ENCODE measurements around the gene HOMER1. TPM values are rescaled to one million over a fixed set of nuclear protein-coding genes. Genes with fewer than 3 reads are reported as not detected.

Gene HOMER1
- total RNA-seq, 4 donors from 2014 or later, result 3.3 to 73.2 (median 4.0) TPM; not detected in 1

DNA sequence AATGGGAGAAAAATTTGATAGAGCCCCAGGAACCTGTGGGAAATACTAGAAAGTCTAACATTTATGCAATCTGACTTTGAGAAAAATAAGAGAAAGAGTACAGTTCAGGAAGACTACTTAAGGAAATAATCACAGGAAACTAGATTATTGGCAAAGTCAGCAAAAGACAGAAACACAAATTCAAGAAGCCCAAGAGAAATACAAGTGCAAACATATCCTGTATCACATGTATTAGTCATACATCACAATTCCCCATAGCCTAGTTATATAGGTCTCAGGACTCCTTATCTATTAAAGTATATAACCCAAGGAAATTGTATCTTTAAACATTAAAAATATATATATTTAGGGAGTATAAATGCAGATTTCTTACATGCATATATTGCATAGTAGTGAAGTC lies 100.8 kb downstream of the HOMER1 start:
- in situ Hi-C loops (cut with MboI; ENCODE audit: low pct_ligation_motif_present in 1 of 4, low pct_unique_long_range_greater_than_20kb in 1 of 4, low sequenced_read_pairs in 3 of 4), result no loop called here
- Histone ChIP-seq H3K4me3 (no peak overlapping the region), H3K9me3 (peaks cover 0 to 11% of the 10 kb centered on the region in 2 donors), H3K27me3 (no peaks in the 10 kb centered on the region), H3K36me3 (no peaks in the 10 kb centered on the region), H3K4me1 (peaks cover 0 to 6% (median 0%) of the 10 kb centered on the region in 4 donors), H3K27ac (no peak overlapping the region)
- TF ChIP-seq EP300 (IDR thresholded peaks at IDR 0.05; ENCODE audit: low read depth), result no peak
- intact Hi-C loops (cut with DNase I; ENCODE audit: low total_unique reads), result no loop called here
- DNase-seq, result no peak

DNA sequence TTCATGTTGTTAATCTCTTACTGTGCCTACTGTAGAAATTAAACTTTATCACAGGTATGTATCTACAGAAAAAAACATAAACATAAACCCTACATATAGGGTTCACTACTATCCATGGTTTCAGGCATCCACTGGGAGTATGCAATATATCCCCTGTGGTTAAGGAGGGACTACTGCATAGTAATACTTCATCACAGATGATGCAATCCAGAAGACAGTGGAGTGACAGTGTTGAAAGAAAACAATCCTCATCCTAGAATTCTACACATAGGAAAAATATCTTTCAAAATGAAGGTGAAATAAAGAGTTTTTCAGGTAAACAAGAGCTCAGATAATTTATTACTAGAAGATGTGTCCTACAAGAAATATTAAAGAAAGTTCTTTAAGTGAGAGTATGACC lies 105.9 kb downstream of the HOMER1 start:
- no peak for DNase-seq
- intact Hi-C loops (cut with DNase I; ENCODE audit: low total_unique reads), result no loop called here
- no peaks in the 10 kb centered on the region for H3K27me3 ChIP-seq
- H3K4me3 ChIP-seq, result no peak overlapping the region
- in situ Hi-C loops (cut with MboI; ENCODE audit: low pct_ligation_motif_present in 1 of 4, low pct_unique_long_range_greater_than_20kb in 1 of 4, low sequenced_read_pairs in 3 of 4), result no loop called here
- H3K27ac ChIP-seq, result no peak overlapping the region
- H3K36me3 ChIP-seq, result no peaks in the 10 kb centered on the region
- H3K9me3 ChIP-seq, result peaks cover 0 to 11% of the 10 kb centered on the region in 2 donors
- TF ChIP-seq CTCF (IDR thresholded peaks at IDR 0.05) (no peak), POLR2A (IDR thresholded peaks at IDR 0.05) (no peak), EP300 (IDR thresholded peaks at IDR 0.05; ENCODE audit: low read depth) (no peak), POLR2AphosphoS5 (IDR thresholded peaks at IDR 0.05) (no peak)
- H3K4me1 ChIP-seq, result no peaks in the 10 kb centered on the region

GRCh38 chr5:79407591-79407990 lies 106.3 kb downstream of the HOMER1 start:
- Histone ChIP-seq H3K4me3 (no peak overlapping the region), H3K4me1 (no peaks in the 10 kb centered on the region), H3K27ac (no peak overlapping the region), H3K36me3 (no peaks in the 10 kb centered on the region), H3K27me3 (no peaks in the 10 kb centered on the region), H3K9me3 (peaks cover 0 to 11% of the 10 kb centered on the region in 2 donors)
- intact Hi-C loops (cut with DNase I; ENCODE audit: low total_unique reads) (no loop called here), in situ Hi-C loops (cut with MboI; ENCODE audit: low pct_ligation_motif_present in 1 of 4, low pct_unique_long_range_greater_than_20kb in 1 of 4, low sequenced_read_pairs in 3 of 4) (no loop called here)
- no peak for DNase-seq
- TF ChIP-seq CTCF (IDR thresholded peaks at IDR 0.05) (no peak), EP300 (IDR thresholded peaks at IDR 0.05; ENCODE audit: low read depth) (no peak), POLR2AphosphoS5 (IDR thresholded peaks at IDR 0.05) (no peak), POLR2A (IDR thresholded peaks at IDR 0.05) (no peak)
- WGBS, 2 donors (ENCODE audit: low coverage in 1 of 2), result 100% methylated on average over 1 of the region's 1 CpG

DNA sequence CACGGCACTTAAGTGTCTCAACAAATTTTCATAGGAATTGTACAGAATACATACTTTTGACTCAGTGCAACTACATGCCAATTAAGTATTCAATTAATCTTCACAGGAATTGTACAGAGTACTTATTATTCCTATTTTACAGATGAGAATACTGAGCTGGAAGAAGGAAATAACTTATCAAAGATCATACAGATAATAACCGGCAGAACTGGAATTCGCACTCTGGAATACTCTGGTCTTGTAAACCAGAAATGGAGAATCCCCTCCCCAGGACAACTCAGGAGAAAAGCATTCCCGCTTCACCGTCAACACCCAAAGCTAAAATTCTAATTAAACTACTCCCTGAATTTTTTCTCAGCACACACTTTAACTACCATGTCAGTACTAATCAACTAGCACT lies 112.7 kb downstream of the HOMER1 start:
- Histone ChIP-seq H3K27ac (no peak overlapping the region), H3K27me3 (no peaks in the 10 kb centered on the region), H3K9me3 (no peaks in the 10 kb centered on the region), H3K4me1 (no peaks in the 10 kb centered on the region), H3K4me3 (no peak overlapping the region), H3K36me3 (no peaks in the 10 kb centered on the region)
- in situ Hi-C loops (cut with MboI; ENCODE audit: low pct_ligation_motif_present in 1 of 4, low pct_unique_long_range_greater_than_20kb in 1 of 4, low sequenced_read_pairs in 3 of 4) (no loop called here), intact Hi-C loops (cut with DNase I; ENCODE audit: low total_unique reads) (no loop called here)
- TF ChIP-seq POLR2A (IDR thresholded peaks at IDR 0.05), result no peak
- no peak for TF ChIP-seq CTCF (IDR thresholded peaks at IDR 0.05)
- no peak for TF ChIP-seq EP300 (IDR thresholded peaks at IDR 0.05; ENCODE audit: low read depth)
- no peak for TF ChIP-seq POLR2AphosphoS5 (IDR thresholded peaks at IDR 0.05)
- DNase-seq, result no peak
- WGBS, 2 donors (ENCODE audit: low coverage in 1 of 2), result 86 to 99% methylated on average over 5 of the region's 5 CpGs

DNA sequence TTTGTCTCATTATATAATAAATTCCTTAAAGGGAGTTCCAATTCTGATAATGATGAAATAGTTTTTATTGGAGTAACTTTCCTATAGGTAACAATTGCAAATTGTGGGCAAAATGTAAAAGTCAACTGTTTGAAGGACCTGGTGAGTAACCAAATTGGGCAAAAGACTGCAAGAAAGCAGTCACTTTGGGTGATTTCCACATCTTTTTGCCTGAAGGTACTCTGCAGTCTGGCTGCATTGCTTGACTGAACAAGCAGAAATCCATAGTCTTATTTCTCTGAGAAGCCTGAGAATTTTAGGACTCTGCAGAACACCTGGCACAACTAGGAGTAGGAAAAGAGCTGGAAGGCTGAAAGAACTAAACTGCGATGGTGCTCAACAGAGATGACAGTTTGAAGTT lies 114.9 kb downstream of the HOMER1 start:
- TF ChIP-seq CTCF (IDR thresholded peaks at IDR 0.05), result no peak
- TF ChIP-seq POLR2A (IDR thresholded peaks at IDR 0.05), result no peak
- TF ChIP-seq EP300 (IDR thresholded peaks at IDR 0.05; ENCODE audit: low read depth), result no peak
- no peak for TF ChIP-seq POLR2AphosphoS5 (IDR thresholded peaks at IDR 0.05)
- Histone ChIP-seq H3K27ac (no peak overlapping the region), H3K36me3 (no peaks in the 10 kb centered on the region), H3K4me1 (no peaks in the 10 kb centered on the region), H3K27me3 (no peaks in the 10 kb centered on the region), H3K9me3 (no peaks in the 10 kb centered on the region), H3K4me3 (no peak overlapping the region)
- intact Hi-C loops (cut with DNase I; ENCODE audit: low total_unique reads) (no loop called here), in situ Hi-C loops (cut with MboI; ENCODE audit: low pct_ligation_motif_present in 1 of 4, low pct_unique_long_range_greater_than_20kb in 1 of 4, low sequenced_read_pairs in 3 of 4) (no loop called here)
- WGBS, 2 donors (ENCODE audit: low coverage in 1 of 2), result 89 to 100% methylated on average over 1 of the region's 1 CpG
- DNase-seq, result no peak

All from transverse colon (tissue), 4 donors.